B cell (primary cell): ENCODE measurements around the gene BANP. TPM values are rescaled to one million over a fixed set of nuclear protein-coding genes. Genes with fewer than 3 reads are reported as not detected.

ENCODE experiments used
- ATAC-seq: fragments of 200-7000 bp; cut with Tn5 transposase; one replicate; pipeline ENCODE4 v1.10.0; 2021; ENCODE audit warnings: low read depth, mild to moderate bottlenecking, moderate number of reproducible peaks, moderate library complexity
- CTCF ChIA-PET: fragments of 350-600 bp; sonication (Branson Sonifier 250); formaldehyde crosslinking; loops from one replicate; lab custom pipeline; 2021; ENCODE audit warnings: antibody characterized with exemption, inconsistent platforms; lab: Charles Lee
- POLR2A ChIA-PET: fragments of 350-600 bp; sonication (Branson Sonifier 250); formaldehyde crosslinking; loops from one replicate; lab custom pipeline; 2021; ENCODE audit warnings: antibody characterized with exemption; lab: Charles Lee
- DNase-seq: peaks from one replicate; pipeline ENCODE4 v3.0.0; 2013
- H2AFZ ChIP-seq: 2 replicates; pipeline ENCODE4 v1.6.1; 2012; ENCODE audit warnings: mild to moderate bottlenecking, low read depth, low read length; ENCODE audit not compliant: insufficient read depth, poor library complexity, severe bottlenecking
- H3K27ac ChIP-seq, 2 donors: 1 replicate in 1 of 2; 2 replicates in 1 of 2; pipeline ENCODE4 v1.5.1; 2012 to 2013; ENCODE audit warnings: low read length in 2 of 2, mild to moderate bottlenecking in 2 of 2, moderate library complexity in 1 of 2
- H3K27me3 ChIP-seq, 4 experiments: fragments of 200-600 bp in 1 of 4; sonication (generic) in 1 of 4; replicated peaks in 1 of 4; 1 replicate in 2 of 4; 2 replicates in 2 of 4; pipeline versions ENCODE4 v1.6.1 to v1.7.0; 2013 to 2016; ENCODE audit warnings: low read length in 3 of 4, mild to moderate bottlenecking in 2 of 4, mixed read lengths in 1 of 4, moderate library complexity in 1 of 4; ENCODE audit not compliant: insufficient read depth in 4 of 4, control insufficient read depth in 3 of 4; ENCODE audit errors: control extremely low read depth in 1 of 4
- H3K36me3 ChIP-seq, 2 experiments: replicated peaks in 1 of 2; 1 replicate in 1 of 2; 2 replicates in 1 of 2; pipeline versions ENCODE4 v1.6.1 to v1.7.1; 2013; ENCODE audit warnings: low read length in 1 of 2; ENCODE audit not compliant: insufficient read depth in 2 of 2, control insufficient read depth in 1 of 2; ENCODE audit errors: control extremely low read depth in 1 of 2, extremely low read depth in 1 of 2
- H3K4me1 ChIP-seq, 2 donors: fragments of 200-600 bp in 1 of 2; sonication (generic) in 1 of 2; 1 replicate in 1 of 2; 2 replicates in 1 of 2; pipeline versions ENCODE4 v1.5.1 to v1.6.1; 2013 to 2017; ENCODE audit warnings: low read length in 2 of 2; ENCODE audit not compliant: control insufficient read depth in 2 of 2, insufficient read depth in 2 of 2
- H3K4me2 ChIP-seq: replicated peaks from 2 replicates; pipeline ENCODE3; 2012; ENCODE audit warnings: mild to moderate bottlenecking, low read depth, low read length; ENCODE audit not compliant: poor library complexity, severe bottlenecking
- H3K4me3 ChIP-seq, 5 experiments: fragments of 200-600 bp in 1 of 5; sonication (generic) in 1 of 5; 1 replicate in 3 of 5; 2 replicates in 2 of 5; pipeline versions ENCODE4 v1.5.1 to v1.7.0; 2011 to 2016; ENCODE audit warnings: low read length in 4 of 5, mild to moderate bottlenecking in 4 of 5, low read depth in 2 of 5, control low read depth in 1 of 5, moderate library complexity in 1 of 5; ENCODE audit not compliant: insufficient read depth in 1 of 5; ENCODE audit errors: control extremely low read depth in 1 of 5, extremely low read depth in 1 of 5
- H3K79me2 ChIP-seq: fragments of 200-600 bp; sonication (generic); one replicate; pipeline ENCODE4 v1.6.0; 2016; ENCODE audit warnings: low read length; ENCODE audit not compliant: control insufficient read depth, insufficient read depth
- H3K9ac ChIP-seq: fragments of 200-600 bp; sonication (generic); 2 replicates; pipeline ENCODE4 v1.6.1; 2017; ENCODE audit warnings: mild to moderate bottlenecking, low read length, moderate library complexity
- H3K9me3 ChIP-seq, 3 donors: one replicate each; pipeline versions ENCODE4 v1.6.1 to v1.7.1; 2013; ENCODE audit warnings: low read length in 2 of 3; ENCODE audit not compliant: control insufficient read depth in 2 of 3, insufficient read depth in 1 of 3; ENCODE audit errors: control extremely low read depth in 1 of 3
- H4K20me1 ChIP-seq: 2 replicates; pipeline ENCODE4 v1.6.0; 2012; ENCODE audit warnings: mild to moderate bottlenecking, low read length; ENCODE audit not compliant: insufficient read depth, control insufficient read depth, poor library complexity, severe bottlenecking
- H3K27ac Mint-ChIP-seq: one replicate; pipeline ENCODE4 v1.8.0; 2021; ENCODE audit warnings: mixed read lengths
- H3K27me3 Mint-ChIP-seq: one replicate; pipeline ENCODE4 v1.8.0; 2021; ENCODE audit warnings: mixed read lengths
- H3K4me1 Mint-ChIP-seq: one replicate; pipeline ENCODE4 v1.8.0; 2021; ENCODE audit warnings: mixed read lengths
- H3K4me3 Mint-ChIP-seq: one replicate; pipeline ENCODE4 v1.8.0; 2021; ENCODE audit warnings: mixed read lengths
- H3K9me3 Mint-ChIP-seq: one replicate; pipeline ENCODE4 v1.8.0; 2022; ENCODE audit warnings: mixed read lengths; ENCODE audit not compliant: insufficient read depth
- EZH2 ChIP-seq: IDR thresholded peaks from 2 replicates; pipeline ENCODE4 v1.6.1; 2012; ENCODE audit warnings: borderline replicate concordance, low read depth, mild to moderate bottlenecking, moderate library complexity, low read length; ENCODE audit not compliant: insufficient read depth, poor library complexity, severe bottlenecking
- WGBS: methylation state at CpG from one replicate; pipeline ENCODE4 v1.1.5; 2013; ENCODE audit warnings: missing lambda C conversion rate; ENCODE audit not compliant: insufficient coverage; 5-methylcytosine and 5-hydroxymethylcytosine counted together
- intact Hi-C: fragments of 100-400 bp; cut with micrococcal nuclease; formaldehyde crosslinking; loops from one replicate; pipeline ENCODE4 v1.10.0; 2022
- polyA plus RNA-seq: library from polyadenylated mRNA; depleted of rRNA; stranded (reverse); fragments of >200 nt; gene quantifications from 2 replicates; pipeline ENCODE4 v1.2.3, GENCODE V29; 2012
- total RNA-seq, 2 donors: library from RNA; stranded (reverse); fragments of 120-200 nt in 1 of 2; gene quantifications; 1 replicate in 1 of 2; 2 replicates in 1 of 2; pipeline versions ENCODE4 v1.2.3 to v1.2.4, GENCODE V29; 2013 to 2022
- TF ChIP-seq, protein P1 (sequence below): fragments of 200-600 bp; IDR thresholded peaks from one replicate; pipeline ENCODE4 v1.8.0; 2022; ENCODE audit warnings: antibody characterized with exemption, mild to moderate bottlenecking

The BANP gene
- total and polyA plus RNA-seq, 2 donors (not counting 1 experiment from before 2014, with no cell fraction given): 44.4 to 181 TPM

DNA sequence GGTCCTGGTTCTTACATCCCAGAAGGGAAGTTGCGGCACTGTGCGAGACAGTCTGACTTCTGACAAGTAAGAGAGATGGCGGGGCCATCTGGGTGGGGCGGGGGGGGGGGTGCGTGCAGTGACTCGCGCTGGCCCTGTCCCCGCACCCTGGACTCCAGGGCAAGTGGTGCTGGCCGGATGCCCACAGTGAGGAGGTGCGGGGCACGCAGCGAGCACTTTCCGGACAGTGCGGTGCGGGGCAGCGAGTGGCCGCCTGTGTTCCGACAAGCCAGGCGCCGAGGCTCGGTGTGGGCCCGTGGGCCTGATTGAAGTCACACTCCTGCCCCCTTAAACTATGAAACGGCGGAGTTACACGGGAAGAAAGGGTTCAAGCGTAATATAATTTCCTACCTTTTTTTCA, 106.4 kb downstream of the BANP start:
- no peak for DNase-seq
- no peaks in the 10 kb centered on the region for H3K4me1 ChIP-seq

DNA sequence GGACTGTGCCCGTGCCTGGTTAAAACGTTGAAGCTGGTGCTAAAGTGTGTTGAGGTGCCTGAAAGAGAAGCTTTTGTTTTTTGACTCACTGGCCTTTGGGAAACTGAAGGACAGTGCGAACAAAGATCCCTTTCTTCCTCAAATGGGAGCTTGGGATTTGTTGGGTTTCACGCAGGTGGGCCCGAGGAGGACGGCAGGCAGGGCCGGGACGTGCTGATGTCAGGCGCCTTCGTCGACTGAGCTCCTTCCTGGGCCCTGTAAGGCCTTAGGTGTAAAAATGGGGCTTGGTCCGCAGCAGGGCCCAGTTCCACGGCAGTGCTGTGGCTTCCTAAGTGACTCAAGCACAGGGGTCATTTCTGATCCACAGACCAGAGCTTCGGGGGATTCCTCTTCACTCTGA, 106.9 kb downstream of the BANP start:
- no peaks in the 10 kb centered on the region for H3K9me3 ChIP-seq
- H3K9me3 Mint-ChIP-seq: no peaks in the 10 kb centered on the region
- H3K9ac ChIP-seq: no peak overlapping the region
- no peak overlapping the region for H3K4me3 Mint-ChIP-seq
- no peaks in the 10 kb centered on the region for H3K27me3 ChIP-seq
- H3K4me1 ChIP-seq: no peaks in the 10 kb centered on the region
- peaks cover 41% of the 10 kb centered on the region for H3K79me2 ChIP-seq
- intact Hi-C loops: no loop called here
- H4K20me1 ChIP-seq: peaks cover 11% of the 10 kb centered on the region
- H3K27ac Mint-ChIP-seq: no peak overlapping the region
- CTCF ChIA-PET: no interaction called here
- no peak overlapping the region for H2AFZ ChIP-seq
- H3K27me3 Mint-ChIP-seq: no peaks in the 10 kb centered on the region
- H3K4me2 ChIP-seq: no peak overlapping the region
- TF ChIP-seq, protein P1, sequence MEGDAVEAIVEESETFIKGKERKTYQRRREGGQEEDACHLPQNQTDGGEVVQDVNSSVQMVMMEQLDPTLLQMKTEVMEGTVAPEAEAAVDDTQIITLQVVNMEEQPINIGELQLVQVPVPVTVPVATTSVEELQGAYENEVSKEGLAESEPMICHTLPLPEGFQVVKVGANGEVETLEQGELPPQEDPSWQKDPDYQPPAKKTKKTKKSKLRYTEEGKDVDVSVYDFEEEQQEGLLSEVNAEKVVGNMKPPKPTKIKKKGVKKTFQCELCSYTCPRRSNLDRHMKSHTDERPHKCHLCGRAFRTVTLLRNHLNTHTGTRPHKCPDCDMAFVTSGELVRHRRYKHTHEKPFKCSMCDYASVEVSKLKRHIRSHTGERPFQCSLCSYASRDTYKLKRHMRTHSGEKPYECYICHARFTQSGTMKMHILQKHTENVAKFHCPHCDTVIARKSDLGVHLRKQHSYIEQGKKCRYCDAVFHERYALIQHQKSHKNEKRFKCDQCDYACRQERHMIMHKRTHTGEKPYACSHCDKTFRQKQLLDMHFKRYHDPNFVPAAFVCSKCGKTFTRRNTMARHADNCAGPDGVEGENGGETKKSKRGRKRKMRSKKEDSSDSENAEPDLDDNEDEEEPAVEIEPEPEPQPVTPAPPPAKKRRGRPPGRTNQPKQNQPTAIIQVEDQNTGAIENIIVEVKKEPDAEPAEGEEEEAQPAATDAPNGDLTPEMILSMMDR: no peak
- no peak for TF ChIP-seq EZH2
- H3K27ac ChIP-seq: no peak overlapping the region
- WGBS: 89% methylated on average over 12 of the region's 14 CpGs
- no peaks in the 10 kb centered on the region for H3K4me1 Mint-ChIP-seq
- no peak overlapping the region for H3K4me3 ChIP-seq
- DNase-seq: no peak
- POLR2A ChIA-PET: no interaction called here
- H3K36me3 ChIP-seq: peaks cover 0 to 39% of the 10 kb centered on the region in 2 experiments
- ATAC-seq: no peak

More for the DNA sequence above, 106.4 kb downstream of the BANP start:
- no peaks in the 10 kb centered on the region for H3K4me1 Mint-ChIP-seq
- Histone ChIP-seq H3K9me3 (no peaks in the 10 kb centered on the region), H3K27me3 (no peaks in the 10 kb centered on the region), H3K4me3 (no peak overlapping the region), H2AFZ (no peak overlapping the region), H4K20me1 (peaks cover 6% of the 10 kb centered on the region), H3K79me2 (peaks cover 42% of the 10 kb centered on the region), H3K9ac (no peak overlapping the region), H3K36me3 (peaks cover 0 to 39% of the 10 kb centered on the region in 2 experiments), H3K27ac (no peak overlapping the region), H3K4me2 (no peak overlapping the region)
- no peak for ATAC-seq
- no peaks in the 10 kb centered on the region for H3K27me3 Mint-ChIP-seq
- POLR2A ChIA-PET: no interaction called here
- no peak overlapping the region for H3K27ac Mint-ChIP-seq
- H3K4me3 Mint-ChIP-seq: no peak overlapping the region
- CTCF ChIA-PET: no interaction called here
- WGBS: 98% methylated on average over 22 of the region's 26 CpGs
- no peaks in the 10 kb centered on the region for H3K9me3 Mint-ChIP-seq
- TF ChIP-seq EZH2: no peak
- TF ChIP-seq, protein P1: no peak
- intact Hi-C loops: no loop called here
